ENCODE data around the gene ABCA2. TPM values are rescaled to one million over a fixed set of nuclear protein-coding genes. Genes with fewer than 3 reads are reported as not detected.

Gene ABCA2
- total RNA-seq, 4 donors from 2014 or later, result 13.5 to 24.3 (median 19.3) TPM

- Histone ChIP-seq H3K4me1 (peaks cover 0 to 51% (median 13%) of the 10 kb centered on the region in 3 donors), H3K36me3 (peaks cover 0 to 7% of the 10 kb centered on the region in 2 donors), H3K4me3 (no peak overlapping the region), H3K9me3 (no peaks in the 10 kb centered on the region), H3K27me3 (peaks cover 25% of the 10 kb centered on the region), H3K27ac (no peak overlapping the region)
- TF ChIP-seq CTCF (IDR thresholded peaks at IDR 0.05), result no peak
- no peak for TF ChIP-seq POLR2A (IDR thresholded peaks at IDR 0.05)
- no peak for TF ChIP-seq POLR2AphosphoS5 (IDR thresholded peaks at IDR 0.05)
- TF ChIP-seq EP300 (IDR thresholded peaks at IDR 0.05), result no peak
- 80 to 90% methylated on average over 1 to 8 of the region's 8 CpGs for WGBS, 2 donors (ENCODE audit: low coverage in 1 of 2)
- no peak for ATAC-seq
Measured at GRCh38 chr9:137073992-137074399, 46.0 kb upstream of the ABCA2 start.

- no peak for TF ChIP-seq EP300 (IDR thresholded peaks at IDR 0.05)
- no peak for TF ChIP-seq POLR2A (IDR thresholded peaks at IDR 0.05)
- no peak for TF ChIP-seq POLR2AphosphoS5 (IDR thresholded peaks at IDR 0.05)
- no peak for TF ChIP-seq CTCF (IDR thresholded peaks at IDR 0.05)
- peaks cover 0 to 26% (median 0%) of the 10 kb centered on the region in 3 donors for H3K4me1 ChIP-seq
- no peaks in the 10 kb centered on the region for H3K9me3 ChIP-seq
- peak overlapping the region in 3 of 4 donors; percentile 8 to 70 (median 60) for H3K27ac ChIP-seq
- no peak overlapping the region for H3K4me3 ChIP-seq
- WGBS, 2 donors (ENCODE audit: low coverage in 1 of 2), result no CpG with 5 or more reads among the region's 2 CpGs
- no peak for ATAC-seq
- H3K27me3 ChIP-seq, result peaks cover 25% of the 10 kb centered on the region
- H3K36me3 ChIP-seq, result no peaks in the 10 kb centered on the region
Measured at GRCh38 chr9:137071282-137071681, 43.2 kb upstream of the ABCA2 start.

GRCh38 chr9:137070906-137071275 lies 42.9 kb upstream of the ABCA2 start:
- Histone ChIP-seq H3K27me3 (peaks cover 25% of the 10 kb centered on the region), H3K36me3 (no peaks in the 10 kb centered on the region), H3K4me1 (peaks cover 0 to 26% (median 0%) of the 10 kb centered on the region in 3 donors), H3K9me3 (no peaks in the 10 kb centered on the region), H3K27ac (peak overlapping the region in 2 of 4 donors; percentile 60 to 70), H3K4me3 (peak overlapping the region in 1 of 2 donors; percentile 49)
- peak; percentile 21 for ATAC-seq
- 21 to 27% methylated on average over 4 to 6 of the region's 6 CpGs for WGBS, 2 donors (ENCODE audit: low coverage in 1 of 2)
- no peak for TF ChIP-seq POLR2A (IDR thresholded peaks at IDR 0.05)
- TF ChIP-seq EP300 (IDR thresholded peaks at IDR 0.05), result no peak
- no peak for TF ChIP-seq POLR2AphosphoS5 (IDR thresholded peaks at IDR 0.05)
- peak in 1 of 4 experiments; percentile 19 for TF ChIP-seq CTCF (IDR thresholded peaks at IDR 0.05)

- H3K36me3 ChIP-seq, result no peaks in the 10 kb centered on the region
- H3K27me3 ChIP-seq, result peaks cover 27% of the 10 kb centered on the region
- peak within 1 kb of the TSS; percentile 6 to 49 for H3K4me3 ChIP-seq
- peaks cover 0 to 26% (median 0%) of the 10 kb centered on the region in 3 donors for H3K4me1 ChIP-seq
- peak within 1 kb of the TSS in 3 of 4 donors; percentile 8 to 70 (median 60) for H3K27ac ChIP-seq
- ATAC-seq, result peak; percentile 91
- no peaks in the 10 kb centered on the region for H3K9me3 ChIP-seq
- TF ChIP-seq POLR2AphosphoS5 (IDR thresholded peaks at IDR 0.05), result no peak
- TF ChIP-seq EP300 (IDR thresholded peaks at IDR 0.05), result no peak
- TF ChIP-seq POLR2A (IDR thresholded peaks at IDR 0.05), result no peak
- TF ChIP-seq CTCF (IDR thresholded peaks at IDR 0.05), result no peak
- WGBS, 2 donors (ENCODE audit: low coverage in 1 of 2), result 0% methylated on average over 7 of the region's 74 CpGs; no CpG with 5 or more reads in 1 of the 2 donors
Measured at GRCh38 chr9:137070201-137070905, 42.3 kb upstream of the ABCA2 start, which contains the start of gene SAPCD2. TSS of gene SAPCD2 (minus strand) at chr9:137070557. CDS start at chr9:137070460, 97 bp downstream.
